Measurements from ENCODE around the gene SRA1. TPM values are rescaled to one million over a fixed set of nuclear protein-coding genes. Genes with fewer than 3 reads are reported as not detected.

Gene SRA1
- total and polyA plus RNA-seq, 9 of the 15 experiments (the other 6 are each of a cell fraction or from before 2014, with no cell fraction given): 24.1 to 47.4 (median 41.3) TPM

GRCh38 chr5:140576776-140577201 is 19.5 kb upstream of the SRA1 start (continued):
- no peak for TF ChIP-seq HCFC1 (IDR thresholded peaks at IDR 0.05; ENCODE audit: low read depth, low read length)
- no peak for TF ChIP-seq THRAP3 (IDR thresholded peaks at IDR 0.05; ENCODE audit: borderline replicate concordance)
- TF ChIP-seq, protein P1, sequence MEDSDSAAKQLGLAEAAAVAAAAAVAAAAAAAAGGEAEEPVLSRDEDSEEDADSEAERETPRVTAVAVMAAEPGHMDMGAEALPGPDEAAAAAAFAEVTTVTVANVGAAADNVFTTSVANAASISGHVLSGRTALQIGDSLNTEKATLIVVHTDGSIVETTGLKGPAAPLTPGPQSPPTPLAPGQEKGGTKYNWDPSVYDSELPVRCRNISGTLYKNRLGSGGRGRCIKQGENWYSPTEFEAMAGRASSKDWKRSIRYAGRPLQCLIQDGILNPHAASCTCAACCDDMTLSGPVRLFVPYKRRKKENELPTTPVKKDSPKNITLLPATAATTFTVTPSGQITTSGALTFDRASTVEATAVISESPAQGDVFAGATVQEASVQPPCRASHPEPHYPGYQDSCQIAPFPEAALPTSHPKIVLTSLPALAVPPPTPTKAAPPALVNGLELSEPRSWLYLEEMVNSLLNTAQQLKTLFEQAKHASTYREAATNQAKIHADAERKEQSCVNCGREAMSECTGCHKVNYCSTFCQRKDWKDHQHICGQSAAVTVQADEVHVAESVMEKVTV (CRISPR knock-in tag; IDR thresholded peaks at IDR 0.05): no peak

DNA sequence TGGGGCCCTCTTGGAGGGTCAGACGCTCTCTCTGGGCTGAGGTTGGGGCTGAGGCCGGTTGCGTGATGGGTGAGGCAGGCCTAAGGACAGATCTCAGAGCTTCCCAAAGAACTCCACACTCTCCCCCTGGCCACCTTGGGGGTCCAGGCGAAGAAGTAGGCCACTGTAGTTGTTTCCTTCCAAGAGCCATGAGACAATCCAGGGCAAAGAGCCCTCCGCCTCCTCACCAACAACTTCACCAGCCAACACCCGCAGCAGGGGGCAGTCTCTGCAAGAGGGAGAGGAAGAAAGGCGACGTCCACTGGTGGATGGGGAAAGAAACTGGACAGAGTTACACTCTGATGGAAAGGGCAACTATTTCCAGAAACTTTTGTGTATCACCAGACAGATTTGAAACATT is 18.0 kb upstream of the SRA1 start:
- 63% methylated on average over 7 of the region's 8 CpGs for WGBS (ENCODE audit: insufficient coverage, low coverage, missing lambda C conversion rate)
- ATAC-seq: peak; percentile 92
- no peaks in the 10 kb centered on the region for H3K9me3 ChIP-seq (replicated peaks; ENCODE audit: control insufficient read depth, insufficient read depth, low read depth, low read length)
- H3K79me2 ChIP-seq (ENCODE audit: control insufficient read depth, insufficient read depth, low read length): no peaks in the 10 kb centered on the region
- peak in 3 of 4 experiments; percentile 42 to 70 (median 61) for DNase-seq (ENCODE audit: extremely low read depth in 1 of 4, low spot score in 3 of 4)
- H3K27ac ChIP-seq (ENCODE audit: extremely low read depth, low read depth, low read length): no peak overlapping the region
- ChIA-PET POLR2A (no interaction called here), CTCF (ENCODE audit: low intra/inter-chr PET ratio) (interaction anchor here (0.7 kb wide), 1 partner anchor 159 kb away, joined by 3 read pairs; no protein-coding TSS in a partner anchor)
- H3K27me3 ChIP-seq (ENCODE audit: control insufficient read depth in 2 of 2, insufficient read depth in 2 of 2, low read length in 2 of 2): no peaks in the 10 kb centered on the region
- intact Hi-C loops (cut with micrococcal nuclease) (loop anchor here (1.0 kb wide), 3 partner anchors 60 to 137 kb away; partner anchors contain the start of gene TMCO6), in situ Hi-C loops (cut with MboI) (no loop called here)
- H3K4me3 ChIP-seq: no peak overlapping the region
- H4K20me1 ChIP-seq (replicated peaks; ENCODE audit: control insufficient read depth, insufficient read depth, low read length): no peaks in the 10 kb centered on the region
- peaks cover 8 to 10% of the 10 kb centered on the region in 2 experiments; a peak in 3 of 5 replicates for H3K4me1 ChIP-seq (replicated peaks in 1 of 2; ENCODE audit: control insufficient read depth in 2 of 2, insufficient read depth in 2 of 2, low read length in 2 of 2)
- peak; percentile 67 for FAIRE-seq
- BruUV-seq (replicated peaks): no TSS peak
- H3K4me2 ChIP-seq (ENCODE audit: insufficient read depth, low read length): no peak overlapping the region
- H3K9me1 ChIP-seq (ENCODE audit: control insufficient read depth, insufficient read depth, low read length): no peaks in the 10 kb centered on the region
- peak overlapping the region; percentile 57; the same call in 1 of the 2 replicates for H2AFZ ChIP-seq (ENCODE audit: low read depth, low read length)
- 0 out of 3 replicates have a peak, but pooled peaks cover 3% of the 10 kb centered on the region for H3K36me3 ChIP-seq (ENCODE audit: control insufficient read depth, insufficient read depth, low read length)
- H3K9ac ChIP-seq (ENCODE audit: insufficient read depth in 1 of 2, low read depth in 2 of 2, low read length in 2 of 2): peak overlapping the region in 1 of 2 experiments; percentile 70; a peak in 1 of 4 replicates
- TF ChIP-seq ETV1 (tag; conservative IDR thresholded peaks at IDR 0.05; ENCODE audit: low read depth): 0 out of 2 replicates have a peak, but pooled peaks have one; percentile 12
- TF ChIP-seq NCOA2 (IDR thresholded peaks at IDR 0.05; ENCODE audit: partially characterized antibody in 2 of 2): no peak
- no peak for TF ChIP-seq TBP (optimal IDR thresholded peaks at IDR 0.05; ENCODE audit: low read depth, low read length)
- no peak for TF ChIP-seq RAD51 (IDR thresholded peaks at IDR 0.05; ENCODE audit: borderline replicate concordance, low read depth)
- TF ChIP-seq CTCFL (IDR thresholded peaks at IDR 0.05; ENCODE audit: borderline replicate concordance, insufficient read depth, low read depth, low read length, poor library complexity, severe bottlenecking): peak; percentile 66
- TF ChIP-seq ARID2 (IDR thresholded peaks at IDR 0.05): peak; percentile 33; the same call in 1 of the 2 replicates
- TF ChIP-seq, protein P1 (CRISPR knock-in tag; IDR thresholded peaks at IDR 0.05): 0 out of 2 replicates have a peak, but pooled peaks have one; percentile 36
